HepG2 (cell line): Measurements from ENCODE around the gene NFE2L2. TPM values are rescaled to one million over a fixed set of nuclear protein-coding genes. Genes with fewer than 3 reads are reported as not detected.

Source experiments
- ATAC-seq: fragments of 200-7000 bp; cut with Tn5 transposase; 3 replicates; pipeline ENCODE4 v1.9.1; 2020; ENCODE audit warnings: mild to moderate bottlenecking, moderate library complexity
- BruUV-seq: library from RNA; stranded (reverse); fragments of 400-500 nt; replicated peaks from 2 replicates; lab custom pipeline; 2021; lab: Mats Ljungman, UMichigan
- CTCF ChIA-PET: fragments of 300-600 bp; formaldehyde crosslinking; extraction: SDS; loops from one replicate; lab custom pipeline; 2021; ENCODE audit warnings: low total read pairs, inconsistent platforms, low intra/inter-chr PET ratio; lab: Yijun Ruan, JAX
- POLR2A ChIA-PET: fragments of 350-600 bp; sonication (Branson Sonifier 250); formaldehyde crosslinking; loops from one replicate; lab custom pipeline; 2020; ENCODE audit warnings: antibody characterized with exemption, inconsistent platforms; lab: Yijun Ruan, JAX
- DNase-seq: peaks from one replicate; pipeline ENCODE4 v3.0.0-alpha.2; 2015; ENCODE audit warnings: low spot score
- FAIRE-seq: peaks from 3 replicates; lab custom pipeline; 2011; peaks lifted over from hg19 to GRCh38; lab: Jason Lieb, UNC
- H2AFZ ChIP-seq: one replicate; pipeline ENCODE4 v1.6.1; 2011; ENCODE audit warnings: low read length, inconsistent platforms
- H3K27ac ChIP-seq: fragments of 300-600 bp; 3 replicates; pipeline ENCODE4 v1.8.0; 2011; ENCODE audit warnings: mixed run types, mild to moderate bottlenecking, mixed read lengths, low read length, inconsistent platforms; ENCODE audit not compliant: insufficient read depth; ENCODE audit errors: extremely low read length
- H3K27me3 ChIP-seq, 2 experiments: fragments of 200-600 bp in 1 of 2; 2 replicates in 1 of 2; 3 replicates in 1 of 2; pipeline versions ENCODE4 v1.6.0 to v1.8.0; 2011; ENCODE audit warnings: low read length in 2 of 2, mild to moderate bottlenecking in 2 of 2, moderate library complexity in 2 of 2, inconsistent platforms in 1 of 2; ENCODE audit not compliant: insufficient read depth in 2 of 2, control insufficient read depth in 1 of 2
- H3K36me3 ChIP-seq, 2 experiments: fragments of 200-600 bp in 1 of 2; replicated peaks in 1 of 2; 2 replicates in 1 of 2; 3 replicates in 1 of 2; pipeline versions ENCODE4 v1.5.1 to v1.8.0; 2011; ENCODE audit warnings: low read length in 2 of 2, inconsistent platforms in 1 of 2; ENCODE audit not compliant: insufficient read depth in 2 of 2, control insufficient read depth in 1 of 2
- H3K4me1 ChIP-seq: 2 replicates; pipeline ENCODE4 v1.5.1; 2012; ENCODE audit warnings: low read length, inconsistent platforms; ENCODE audit not compliant: insufficient read depth
- H3K4me2 ChIP-seq: 2 replicates; pipeline ENCODE4 v1.6.0; 2011; ENCODE audit warnings: low read depth, low read length, inconsistent platforms
- H3K4me3 ChIP-seq, 3 experiments: fragments of 200-600 bp in 1 of 3; sonication (generic), shearing (Covaris generic) in 1 of 3; replicated peaks in 1 of 3; 2 replicates each; pipeline ENCODE4 v1.5.1; 2011 to 2016; ENCODE audit warnings: low read length in 3 of 3, inconsistent platforms in 2 of 3, low read depth in 2 of 3, mild to moderate bottlenecking in 2 of 3, control low read depth in 1 of 3, mixed read lengths in 1 of 3; ENCODE audit not compliant: insufficient read depth in 1 of 3
- H3K79me2 ChIP-seq: one replicate; pipeline ENCODE4 v1.6.1; 2011; ENCODE audit warnings: low read length, inconsistent platforms; ENCODE audit not compliant: insufficient read depth
- H3K9ac ChIP-seq: 2 replicates; pipeline ENCODE4 v1.6.0; 2011; ENCODE audit warnings: mild to moderate bottlenecking, low read depth, low read length, inconsistent platforms; ENCODE audit not compliant: insufficient read depth
- H3K9me3 ChIP-seq: 2 replicates; pipeline ENCODE4 v1.5.1; 2012; ENCODE audit warnings: mild to moderate bottlenecking, low read length
- H4K20me1 ChIP-seq: 2 replicates; pipeline ENCODE4 v1.6.0; 2011; ENCODE audit warnings: inconsistent platforms, mild to moderate bottlenecking, low read length, moderate library complexity; ENCODE audit not compliant: insufficient read depth
- CREB1 ChIP-seq, 2 experiments: fragments of 450-650 bp in 1 of 2; IDR thresholded peaks; 2 replicates each; pipeline ENCODE4 v1.6.1; 2016 to 2017; ENCODE audit warnings: control low read depth in 1 of 2, mild to moderate bottlenecking in 1 of 2, missing compliant biosample characterization in 1 of 2, missing genetic modification characterization in 1 of 2
- FOXA1 ChIP-seq, 2 experiments: fragments of 450-650 bp in 1 of 2; sonication (generic) in 1 of 2; formaldehyde crosslinking in 1 of 2; IDR thresholded peaks; 2 replicates each; pipeline versions ENCODE4 v1.4.0 to v1.6.1; 2016 to 2020; ENCODE audit warnings: missing genetic modification reagents in 1 of 2
- HMG20A ChIP-seq: IDR thresholded peaks from 2 replicates; pipeline ENCODE4 v1.6.1; 2016; ENCODE audit warnings: borderline replicate concordance
- JARID2 ChIP-seq: sonication (generic); formaldehyde crosslinking; IDR thresholded peaks from 2 replicates; pipeline ENCODE4 v1.8.1; 2023; ENCODE audit warnings: missing genetic modification reagents, inconsistent platforms; ENCODE audit not compliant: insufficient replicate concordance
- PAF1 ChIP-seq: IDR thresholded peaks from 2 replicates; pipeline ENCODE4 v1.6.1; 2016; ENCODE audit warnings: missing genetic modification reagents, missing compliant biosample characterization
- SOX5 ChIP-seq: IDR thresholded peaks from 2 replicates; pipeline ENCODE4 v1.6.1; 2016; ENCODE audit warnings: borderline replicate concordance
- YY1 ChIP-seq: IDR thresholded peaks from 2 replicates; pipeline ENCODE4 v1.6.1; 2011; ENCODE audit warnings: low read length, low read depth, moderate library complexity, mild to moderate bottlenecking; ENCODE audit not compliant: insufficient read depth, insufficient replicate concordance
- ZC3H13 ChIP-seq: sonication (generic); formaldehyde crosslinking; IDR thresholded peaks from 2 replicates; pipeline ENCODE4 v1.8.1; 2023; ENCODE audit warnings: mild to moderate bottlenecking, missing genetic modification reagents, moderate library complexity
- ZFP82 ChIP-seq: sonication (generic); formaldehyde crosslinking; IDR thresholded peaks from 2 replicates; pipeline ENCODE4 v1.5.1; 2020; ENCODE audit warnings: mild to moderate bottlenecking, missing genetic modification reagents, borderline replicate concordance
- ZNF335 ChIP-seq: sonication (generic); formaldehyde crosslinking; IDR thresholded peaks from 2 replicates; pipeline ENCODE4 v1.4.0; 2020; ENCODE audit warnings: missing genetic modification reagents
- ZNF567 ChIP-seq: sonication (generic); formaldehyde crosslinking; IDR thresholded peaks from 2 replicates; pipeline ENCODE4 v1.8.1; 2023; ENCODE audit warnings: mild to moderate bottlenecking, missing genetic modification reagents, borderline replicate concordance
- WGBS: methylation state at CpG from one replicate; pipeline ENCODE4 v1.1.6; 2017; ENCODE audit warnings: low lambda C conversion rate; 5-methylcytosine and 5-hydroxymethylcytosine counted together
- in situ Hi-C: cut with HindIII; loops from 2 replicates; pipeline ENCODE4 v1.10.0; 2017; ENCODE audit warnings: low pct_unique_long_range_greater_than_20kb; ENCODE audit not compliant: extremely low pct_ligation_motif_present
- intact Hi-C: fragments of 100-400 bp; cut with micrococcal nuclease; formaldehyde crosslinking; loops from one replicate; pipeline ENCODE4 v1.10.0; 2022; ENCODE audit not compliant: unreplicated experiment
- polyA plus RNA-seq, 8 experiments: library from polyadenylated mRNA; depleted of rRNA in 3 of 8; stranded (reverse) in 7 of 8; unstranded in 1 of 8; fragments of >200 nt; fragmentation: Illumina TruSeq in 4 of 8; extraction: Trizol in 4 of 8; gene quantifications; 2 replicates each; pipeline versions ENCODE4 v1.2.1 to v1.2.3, GENCODE V29; 2011 to 2016; ENCODE audit warnings: low read depth in 4 of 8, missing spikeins in 1 of 8, mixed read lengths in 1 of 8; ENCODE audit not compliant: insufficient read depth in 1 of 8
- total RNA-seq, 5 experiments: library from RNA; depleted of rRNA; stranded (reverse); fragments of >200 nt; fragmentation: Illumina TruSeq; extraction: Trizol; gene quantifications; 2 replicates each; pipeline ENCODE4 v1.2.3, GENCODE V29; 2016; ENCODE audit warnings: low read depth in 1 of 5
- TF ChIP-seq, protein P1 (sequence below): sonication (generic); formaldehyde crosslinking; conservative IDR thresholded peaks from 2 replicates; pipeline ENCODE4 v1.4.0; 2020; ENCODE audit warnings: mild to moderate bottlenecking, missing genetic modification reagents, moderate library complexity
- TF ChIP-seq, protein P2 (sequence below): IDR thresholded peaks from 2 replicates; pipeline ENCODE4 v1.4.0; 2020; ENCODE audit warnings: mild to moderate bottlenecking, missing genetic modification reagents

Gene NFE2L2
- total and polyA plus RNA-seq, 2 of the 13 experiments (the other 11 are each of a cell fraction or from before 2014, with no cell fraction given): 84.6 to 215 TPM

DNA sequence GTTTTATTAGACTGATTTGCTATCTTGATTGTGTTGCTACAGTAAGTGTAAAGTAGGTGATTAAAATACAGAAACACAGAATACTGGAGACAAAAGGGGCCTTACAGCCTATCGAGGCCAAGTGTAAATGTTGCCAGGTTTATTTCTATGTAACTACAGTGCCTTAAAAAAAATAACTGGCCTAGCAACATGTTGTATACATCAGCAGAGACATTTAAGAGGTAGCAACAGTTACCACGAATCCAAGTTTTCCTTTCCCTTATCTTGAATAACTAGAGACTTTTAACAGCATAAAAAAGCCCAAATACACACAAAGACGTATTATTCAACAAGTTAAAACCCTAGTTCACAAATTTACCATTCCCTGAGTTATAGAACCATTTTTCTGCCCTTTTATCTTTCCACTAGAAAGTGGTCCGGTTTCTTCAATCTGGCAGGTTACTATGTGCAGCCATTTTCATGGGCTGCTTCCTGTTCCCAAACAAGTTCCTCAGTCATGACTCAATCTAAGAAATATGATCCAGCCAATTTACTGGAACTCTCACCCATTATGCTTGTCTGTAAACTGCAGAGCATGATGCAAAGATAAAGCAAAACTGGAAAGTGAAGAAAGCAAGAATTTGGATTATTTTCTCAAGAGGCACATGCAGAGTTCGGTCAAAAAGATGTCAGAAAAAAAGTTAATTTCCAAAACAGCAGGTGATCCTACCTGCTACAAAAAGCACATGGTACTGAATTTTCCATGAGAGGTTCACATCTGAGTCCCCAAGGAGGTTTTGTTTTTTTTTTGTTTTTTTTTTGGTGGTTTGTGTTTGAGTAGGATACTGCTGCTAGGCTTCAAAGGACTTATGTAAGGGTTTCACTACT is 22.2 kb downstream of the NFE2L2 start:
- CTCF ChIA-PET: no interaction called here
- intact Hi-C loops: no loop called here
- peak overlapping the region; percentile 38; the same call in 1 of the 2 replicates for H3K9ac ChIP-seq
- TF ChIP-seq ZNF567 (CRISPR knock-in tag) (no peak), YY1 (peak; percentile 42), PAF1 (CRISPR knock-in tag) (peak; percentile 71; the same call in 1 of the 2 replicates), CREB1 (IDR thresholded peaks at IDR 0.05) (no peak), CREB1 (CRISPR knock-in tag; IDR thresholded peaks at IDR 0.05) (0 out of 2 replicates have a peak, but pooled peaks have one; percentile 21), ZFP82 (CRISPR knock-in tag) (0 out of 2 replicates have a peak, but pooled peaks have one; percentile 53), JARID2 (CRISPR knock-in tag) (peak; percentile 49), FOXA1 (IDR thresholded peaks at IDR 0.05) (no peak), FOXA1 (CRISPR knock-in tag; IDR thresholded peaks at IDR 0.05) (0 out of 2 replicates have a peak, but pooled peaks have one; percentile 35), SOX5 (CRISPR knock-in tag) (peak; percentile 73; the same call in 1 of the 2 replicates), ZNF335 (CRISPR knock-in tag) (peak; percentile 32; the same call in 1 of the 2 replicates), ZC3H13 (CRISPR knock-in tag) (no peak), HMG20A (CRISPR knock-in tag) (peak; percentile 87; the same call in 1 of the 2 replicates)
- TF ChIP-seq, protein P1, sequence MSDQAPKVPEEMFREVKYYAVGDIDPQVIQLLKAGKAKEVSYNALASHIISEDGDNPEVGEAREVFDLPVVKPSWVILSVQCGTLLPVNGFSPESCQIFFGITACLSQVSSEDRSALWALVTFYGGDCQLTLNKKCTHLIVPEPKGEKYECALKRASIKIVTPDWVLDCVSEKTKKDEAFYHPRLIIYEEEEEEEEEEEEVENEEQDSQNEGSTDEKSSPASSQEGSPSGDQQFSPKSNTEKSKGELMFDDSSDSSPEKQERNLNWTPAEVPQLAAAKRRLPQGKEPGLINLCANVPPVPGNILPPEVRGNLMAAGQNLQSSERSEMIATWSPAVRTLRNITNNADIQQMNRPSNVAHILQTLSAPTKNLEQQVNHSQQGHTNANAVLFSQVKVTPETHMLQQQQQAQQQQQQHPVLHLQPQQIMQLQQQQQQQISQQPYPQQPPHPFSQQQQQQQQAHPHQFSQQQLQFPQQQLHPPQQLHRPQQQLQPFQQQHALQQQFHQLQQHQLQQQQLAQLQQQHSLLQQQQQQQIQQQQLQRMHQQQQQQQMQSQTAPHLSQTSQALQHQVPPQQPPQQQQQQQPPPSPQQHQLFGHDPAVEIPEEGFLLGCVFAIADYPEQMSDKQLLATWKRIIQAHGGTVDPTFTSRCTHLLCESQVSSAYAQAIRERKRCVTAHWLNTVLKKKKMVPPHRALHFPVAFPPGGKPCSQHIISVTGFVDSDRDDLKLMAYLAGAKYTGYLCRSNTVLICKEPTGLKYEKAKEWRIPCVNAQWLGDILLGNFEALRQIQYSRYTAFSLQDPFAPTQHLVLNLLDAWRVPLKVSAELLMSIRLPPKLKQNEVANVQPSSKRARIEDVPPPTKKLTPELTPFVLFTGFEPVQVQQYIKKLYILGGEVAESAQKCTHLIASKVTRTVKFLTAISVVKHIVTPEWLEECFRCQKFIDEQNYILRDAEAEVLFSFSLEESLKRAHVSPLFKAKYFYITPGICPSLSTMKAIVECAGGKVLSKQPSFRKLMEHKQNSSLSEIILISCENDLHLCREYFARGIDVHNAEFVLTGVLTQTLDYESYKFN (CRISPR knock-in tag): peak; percentile 29; the same call in 1 of the 2 replicates
- TF ChIP-seq, protein P2, sequence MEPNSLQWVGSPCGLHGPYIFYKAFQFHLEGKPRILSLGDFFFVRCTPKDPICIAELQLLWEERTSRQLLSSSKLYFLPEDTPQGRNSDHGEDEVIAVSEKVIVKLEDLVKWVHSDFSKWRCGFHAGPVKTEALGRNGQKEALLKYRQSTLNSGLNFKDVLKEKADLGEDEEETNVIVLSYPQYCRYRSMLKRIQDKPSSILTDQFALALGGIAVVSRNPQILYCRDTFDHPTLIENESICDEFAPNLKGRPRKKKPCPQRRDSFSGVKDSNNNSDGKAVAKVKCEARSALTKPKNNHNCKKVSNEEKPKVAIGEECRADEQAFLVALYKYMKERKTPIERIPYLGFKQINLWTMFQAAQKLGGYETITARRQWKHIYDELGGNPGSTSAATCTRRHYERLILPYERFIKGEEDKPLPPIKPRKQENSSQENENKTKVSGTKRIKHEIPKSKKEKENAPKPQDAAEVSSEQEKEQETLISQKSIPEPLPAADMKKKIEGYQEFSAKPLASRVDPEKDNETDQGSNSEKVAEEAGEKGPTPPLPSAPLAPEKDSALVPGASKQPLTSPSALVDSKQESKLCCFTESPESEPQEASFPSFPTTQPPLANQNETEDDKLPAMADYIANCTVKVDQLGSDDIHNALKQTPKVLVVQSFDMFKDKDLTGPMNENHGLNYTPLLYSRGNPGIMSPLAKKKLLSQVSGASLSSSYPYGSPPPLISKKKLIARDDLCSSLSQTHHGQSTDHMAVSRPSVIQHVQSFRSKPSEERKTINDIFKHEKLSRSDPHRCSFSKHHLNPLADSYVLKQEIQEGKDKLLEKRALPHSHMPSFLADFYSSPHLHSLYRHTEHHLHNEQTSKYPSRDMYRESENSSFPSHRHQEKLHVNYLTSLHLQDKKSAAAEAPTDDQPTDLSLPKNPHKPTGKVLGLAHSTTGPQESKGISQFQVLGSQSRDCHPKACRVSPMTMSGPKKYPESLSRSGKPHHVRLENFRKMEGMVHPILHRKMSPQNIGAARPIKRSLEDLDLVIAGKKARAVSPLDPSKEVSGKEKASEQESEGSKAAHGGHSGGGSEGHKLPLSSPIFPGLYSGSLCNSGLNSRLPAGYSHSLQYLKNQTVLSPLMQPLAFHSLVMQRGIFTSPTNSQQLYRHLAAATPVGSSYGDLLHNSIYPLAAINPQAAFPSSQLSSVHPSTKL: peak; percentile 84

More for the DNA sequence above, 22.2 kb downstream of the NFE2L2 start:
- Histone ChIP-seq H3K36me3 (peaks cover 9 to 30% of the 10 kb centered on the region in 2 experiments), H3K79me2 (peaks cover 97% of the 10 kb centered on the region), H3K4me2 (peak overlapping the region; percentile 48), H2AFZ (no peak overlapping the region), H3K9me3 (no peaks in the 10 kb centered on the region), H4K20me1 (peaks cover 98% of the 10 kb centered on the region), H3K27me3 (no peaks in the 10 kb centered on the region), H3K4me1 (peaks cover 98% of the 10 kb centered on the region), H3K27ac (peak overlapping the region; percentile 56), H3K4me3 (no peak overlapping the region)
- 62% methylated on average over 5 of the region's 5 CpGs for WGBS
- in situ Hi-C loops: no loop called here
- TSS peak; percentile 15 for BruUV-seq
- peak; percentile 20; the same call in 1 of the 3 replicates for ATAC-seq
- no peak for FAIRE-seq
- DNase-seq: peak; percentile 70
- POLR2A ChIA-PET: interaction anchor here (0.6 to 1.5 kb wide), 2 partner anchors 17 to 32 kb away, joined by 3 to 7 read pairs; no protein-coding TSS in a partner anchor
